ENCODE data around the gene TRAF4. TPM values are rescaled to one million over a fixed set of nuclear protein-coding genes. Genes with fewer than 3 reads are reported as not detected.

TRAF4 gene
- total and polyA plus RNA-seq, 9 of the 15 experiments (the other 6 are each of a cell fraction or from before 2014, with no cell fraction given), result 2.4 to 147 (median 72.4) TPM

- TF ChIP-seq SMAD1 (IDR thresholded peaks at IDR 0.05; ENCODE audit: low read depth, low read length, partially characterized antibody) (no peak), CTCF (IDR thresholded peaks at IDR 0.05 in 2 of 3, conservative IDR thresholded peaks at IDR 0.05 in 1 of 3; ENCODE audit: insufficient read depth in 2 of 3, low read depth in 1 of 3, low read length in 3 of 3) (peak; percentile 100), REST (IDR thresholded peaks at IDR 0.05; ENCODE audit: borderline replicate concordance) (peak; percentile 96), REST (CRISPR knock-in tag; IDR thresholded peaks at IDR 0.05; ENCODE audit: low read depth) (no peak), HSF4 (CRISPR knock-in tag; IDR thresholded peaks at IDR 0.05; ENCODE audit: borderline replicate concordance) (no peak), KLF6 (CRISPR knock-in tag; IDR thresholded peaks at IDR 0.05; ENCODE audit: borderline replicate concordance) (no peak), ZSCAN29 (IDR thresholded peaks at IDR 0.05) (no peak), TAF15 (IDR thresholded peaks at IDR 0.05; ENCODE audit: low read depth, low read length) (no peak), ZNF79 (CRISPR knock-in tag; IDR thresholded peaks at IDR 0.05; ENCODE audit: low read depth) (no peak), ZNF395 (CRISPR knock-in tag; IDR thresholded peaks at IDR 0.05) (0 out of 2 replicates have a peak, but pooled peaks have one; percentile 41)
Observed at GRCh38 chr17:28750178-28751047, 6.6 kb downstream of the TRAF4 start (continued).

Data from K562 (cell line).